Left lobe of liver (tissue), 2 donors: ENCODE measurements around the gene STX4. TPM values are rescaled to one million over a fixed set of nuclear protein-coding genes. Genes with fewer than 3 reads are reported as not detected.

Experiments
- ATAC-seq: fragments of 200-7000 bp; cut with Tn5 transposase; one replicate; pipeline ENCODE4 v1.9.1; 2020; ENCODE audit warnings: mild to moderate bottlenecking, moderate library complexity
- DNase-seq: peaks from one replicate; pipeline ENCODE4 v3.0.0-alpha.2; 2020; ENCODE audit warnings: low spot score
- total RNA-seq: library from RNA; stranded (reverse); gene quantifications from one replicate; pipeline ENCODE4 v1.2.1, GENCODE V29; 2021
- donor health status: DM: no; HTN: no; CAD: no; lungs with moderate emphysema.
- donor health status: DM: no; HTN: yes; CAD: no.

The STX4 gene
- 24.6 TPM for total RNA-seq

- peak; percentile 98 for DNase-seq
- peak; percentile 92 for ATAC-seq
These were observed at the start of gene STX4 for GRCh38 chr16:31032736-31033708. STX4 (plus strand) TSS chr16:31033558; CDS start chr16:31033806, 248 bp downstream.

- DNase-seq = no peak
- no peak for ATAC-seq
These were observed 49.3 kb upstream of the STX4 start for GRCh38 chr16:30983898-30984610.

GRCh38 chr16:30984669-30985400, 48.5 kb upstream of the STX4 start, which contains the start of gene HSD3B7:
HSD3B7 (plus strand) TSS chr16:30985207; CDS start chr16:30985659, 452 bp downstream.
- peak; percentile 91 for ATAC-seq
- DNase-seq = peak; percentile 92

GRCh38 chr16:30985401-30986128, 47.8 kb upstream of the STX4 start:
- ATAC-seq (peak; percentile 86), DNase-seq (peak; percentile 84)

- ATAC-seq (no peak), DNase-seq (no peak)
These were observed 47.0 kb upstream of the STX4 start for GRCh38 chr16:30986129-30986991.

GRCh38 chr16:30987581-30988190, 45.7 kb upstream of the STX4 start:
- DNase-seq (no peak), ATAC-seq (no peak)

- DNase-seq (no peak), ATAC-seq (no peak)
These were observed 43.8 kb upstream of the STX4 start for GRCh38 chr16:30989469-30990047.

- DNase-seq (no peak), ATAC-seq (no peak)
These were observed 43.3 kb upstream of the STX4 start for GRCh38 chr16:30990105-30990504.

- DNase-seq = no peak
These were observed 42.3 kb upstream of the STX4 start for GRCh38 chr16:30991052-30991451.

GRCh38 chr16:30992276-30992780, 41.0 kb upstream of the STX4 start:
- DNase-seq (no peak), ATAC-seq (no peak)

More at GRCh38 chr16:30991052-30991451, 42.3 kb upstream of the STX4 start:
- ATAC-seq = no peak

- no peak for DNase-seq
These were observed 40.2 kb upstream of the STX4 start for GRCh38 chr16:30992931-30993816.

GRCh38 chr16:30995927-30996323, 37.4 kb upstream of the STX4 start:
- ATAC-seq (no peak), DNase-seq (no peak)

More at GRCh38 chr16:30992931-30993816, 40.2 kb upstream of the STX4 start:
- ATAC-seq = no peak

GRCh38 chr16:30996324-30996984, 36.9 kb upstream of the STX4 start:
- peak; percentile 87 for DNase-seq
- peak; percentile 61 for ATAC-seq

- ATAC-seq (peak; percentile 81), DNase-seq (peak; percentile 94)
These were observed 36.2 kb upstream of the STX4 start for GRCh38 chr16:30996985-30997724.

- DNase-seq (no peak), ATAC-seq (no peak)
These were observed 35.3 kb upstream of the STX4 start for GRCh38 chr16:30997725-30998711.
